ENCODE data around the gene PPP2R2C. TPM values are rescaled to one million over a fixed set of nuclear protein-coding genes. Genes with fewer than 3 reads are reported as not detected.

PPP2R2C gene
- polyA plus RNA-seq, 4 donors, result 0.16 to 2.3 (median 0.81) TPM; not detected in 1

DNA sequence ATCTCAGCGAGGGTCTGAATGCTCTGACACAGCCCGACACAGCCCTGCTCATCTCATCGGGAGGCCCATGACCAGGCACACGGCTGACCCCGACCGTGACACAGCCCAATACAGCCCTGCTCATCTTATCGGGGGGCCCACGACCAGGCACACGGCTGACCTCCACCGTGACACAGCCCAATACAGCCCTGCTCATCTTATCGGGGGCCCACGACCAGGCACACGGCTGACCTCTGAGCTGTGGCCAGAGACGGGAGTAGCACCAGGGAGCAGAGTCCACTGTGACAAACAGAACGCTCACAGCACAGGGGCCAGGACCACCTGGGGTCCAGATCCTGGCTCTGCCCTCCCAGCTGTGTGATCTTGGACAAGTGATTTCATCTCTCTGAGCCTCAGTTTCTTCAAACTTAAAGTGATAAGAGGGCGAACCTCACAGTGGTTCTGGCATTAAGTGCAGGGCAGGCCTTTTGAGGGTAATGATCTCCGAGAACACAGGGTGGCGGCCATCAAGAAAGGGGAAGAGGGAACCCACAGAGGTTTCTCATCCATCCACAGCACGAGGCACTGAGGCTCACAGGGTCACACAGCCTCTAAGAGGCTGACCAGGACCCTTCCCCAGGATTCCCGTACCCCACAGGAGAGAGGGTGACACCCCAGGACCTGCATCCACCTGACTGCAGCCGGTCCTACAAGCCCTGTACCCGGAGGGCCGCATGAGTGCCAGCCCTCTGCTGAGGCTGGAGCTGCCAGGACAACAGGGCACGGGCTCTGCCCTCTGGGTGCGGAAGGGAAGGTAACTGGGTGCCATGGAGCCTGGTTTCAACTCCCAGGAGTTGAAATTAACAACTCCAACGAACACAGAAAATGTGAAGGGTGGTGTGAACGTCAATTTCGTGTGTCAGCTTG lies 142.7 kb downstream of the PPP2R2C start:
- H3K27me3 ChIP-seq (ENCODE audit: control insufficient read depth in 3 of 3, insufficient read depth in 3 of 3, low read length in 3 of 3), result peaks cover 0 to 4% (median 0%) of the 10 kb centered on the region in 3 donors
- DNase-seq (no peak), FAIRE-seq (no peak)
- H3K9me3 ChIP-seq (ENCODE audit: control insufficient read depth in 2 of 2, insufficient read depth in 1 of 2, low read depth in 1 of 2, low read length in 1 of 2), result peaks cover 0 to 10% of the 10 kb centered on the region in 2 donors
- no peaks in the 10 kb centered on the region for H3K36me3 ChIP-seq (ENCODE audit: control insufficient read depth in 3 of 3, insufficient read depth in 2 of 3, low read depth in 1 of 3, low read length in 3 of 3)
- H3K4me3 ChIP-seq (ENCODE audit: low read depth in 1 of 3, low read length in 3 of 3), result no peak overlapping the region
- WGBS, 3 donors, result 55 to 73% (median 58%) methylated on average over 28 of the region's 28 CpGs
- H3K27ac ChIP-seq (ENCODE audit: low read depth in 1 of 3, low read length in 2 of 3), result no peak overlapping the region
- H3K4me1 ChIP-seq (ENCODE audit: control insufficient read depth in 3 of 3, insufficient read depth in 2 of 3, low read depth in 1 of 3, low read length in 2 of 3), result no peaks in the 10 kb centered on the region

DNA sequence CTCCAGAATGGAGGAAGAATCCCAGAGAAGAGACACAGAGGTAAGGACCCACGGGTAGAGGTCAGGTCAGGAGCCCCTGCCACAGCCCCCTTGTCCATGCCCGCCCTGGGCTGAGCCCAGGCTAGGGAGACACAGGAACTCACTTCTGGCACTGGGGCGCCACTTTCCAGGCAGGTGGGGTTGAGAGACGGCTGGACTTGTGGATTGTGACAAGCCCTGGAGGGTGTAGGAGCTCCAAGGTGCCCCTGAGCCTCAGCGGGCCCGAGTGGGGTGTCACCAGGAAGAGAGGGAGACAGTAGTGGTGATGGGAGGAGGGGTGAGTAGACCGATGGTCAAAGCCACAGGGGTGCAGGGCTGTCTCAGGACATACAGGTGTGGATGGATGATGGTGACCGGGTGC lies 143.9 kb downstream of the PPP2R2C start:
- Histone ChIP-seq H3K9me3 (ENCODE audit: control insufficient read depth in 2 of 2, insufficient read depth in 1 of 2, low read depth in 1 of 2, low read length in 1 of 2) (peaks cover 0 to 5% of the 10 kb centered on the region in 2 donors), H3K27ac (ENCODE audit: low read depth in 1 of 3, low read length in 2 of 3) (no peak overlapping the region), H3K4me1 (ENCODE audit: control insufficient read depth in 3 of 3, insufficient read depth in 2 of 3, low read depth in 1 of 3, low read length in 2 of 3) (no peaks in the 10 kb centered on the region), H3K27me3 (ENCODE audit: control insufficient read depth in 3 of 3, insufficient read depth in 3 of 3, low read length in 3 of 3) (no peaks in the 10 kb centered on the region), H3K4me3 (ENCODE audit: low read depth in 1 of 3, low read length in 3 of 3) (no peak overlapping the region), H3K36me3 (ENCODE audit: control insufficient read depth in 3 of 3, insufficient read depth in 2 of 3, low read depth in 1 of 3, low read length in 3 of 3) (no peaks in the 10 kb centered on the region)
- FAIRE-seq (no peak), DNase-seq (no peak)
- WGBS, 3 donors, result 51 to 71% (median 51%) methylated on average over 8 of the region's 8 CpGs

DNA sequence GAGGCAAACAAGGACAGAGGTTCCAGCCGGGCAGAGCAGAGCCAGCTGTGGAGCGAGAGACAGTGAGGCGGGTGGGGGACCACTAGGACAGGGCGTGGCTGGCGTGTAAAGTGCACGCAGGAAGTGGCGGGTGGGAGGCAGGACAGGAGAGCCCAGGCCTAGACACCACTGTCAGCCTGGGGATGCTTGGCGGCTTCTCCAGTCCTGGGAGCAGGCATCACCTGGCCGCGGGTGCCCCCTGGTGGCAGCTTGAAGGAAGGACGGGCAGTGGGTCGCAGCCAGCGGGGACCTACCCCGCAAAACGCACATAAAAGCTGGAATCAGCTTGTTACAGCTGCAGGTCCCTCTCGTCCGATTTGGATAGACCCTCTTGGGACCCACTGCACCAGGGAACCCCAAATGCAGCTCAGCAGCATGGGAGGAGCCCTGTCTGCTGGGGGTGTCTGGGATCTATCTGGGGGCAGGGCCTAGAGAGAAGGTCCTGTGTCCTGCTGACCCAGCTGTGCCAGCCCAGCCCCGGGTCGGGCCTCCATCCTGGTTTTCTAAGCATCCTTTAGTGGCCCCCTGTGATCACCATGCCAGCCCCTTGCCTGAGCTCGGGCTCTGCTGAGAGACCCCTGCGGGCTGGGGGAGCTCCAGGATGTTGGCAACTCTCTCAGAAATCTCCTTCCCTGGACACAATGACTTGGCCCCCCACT lies 145.0 kb downstream of the PPP2R2C start:
- no peaks in the 10 kb centered on the region for H3K27me3 ChIP-seq (ENCODE audit: control insufficient read depth in 3 of 3, insufficient read depth in 3 of 3, low read length in 3 of 3)
- H3K4me1 ChIP-seq (ENCODE audit: control insufficient read depth in 3 of 3, insufficient read depth in 2 of 3, low read depth in 1 of 3, low read length in 2 of 3), result no peaks in the 10 kb centered on the region
- no peak overlapping the region for H3K4me3 ChIP-seq (ENCODE audit: low read depth in 1 of 3, low read length in 3 of 3)
- H3K27ac ChIP-seq (ENCODE audit: low read depth in 1 of 3, low read length in 2 of 3), result no peak overlapping the region
- no peaks in the 10 kb centered on the region for H3K36me3 ChIP-seq (ENCODE audit: control insufficient read depth in 3 of 3, insufficient read depth in 2 of 3, low read depth in 1 of 3, low read length in 3 of 3)
- FAIRE-seq (no peak), DNase-seq (peak; percentile 76 to 79)
- peaks cover 0 to 5% of the 10 kb centered on the region in 2 donors for H3K9me3 ChIP-seq (ENCODE audit: control insufficient read depth in 2 of 2, insufficient read depth in 1 of 2, low read depth in 1 of 2, low read length in 1 of 2)
- WGBS, 3 donors, result 11 to 14% (median 12%) methylated on average over 21 of the region's 21 CpGs

DNA sequence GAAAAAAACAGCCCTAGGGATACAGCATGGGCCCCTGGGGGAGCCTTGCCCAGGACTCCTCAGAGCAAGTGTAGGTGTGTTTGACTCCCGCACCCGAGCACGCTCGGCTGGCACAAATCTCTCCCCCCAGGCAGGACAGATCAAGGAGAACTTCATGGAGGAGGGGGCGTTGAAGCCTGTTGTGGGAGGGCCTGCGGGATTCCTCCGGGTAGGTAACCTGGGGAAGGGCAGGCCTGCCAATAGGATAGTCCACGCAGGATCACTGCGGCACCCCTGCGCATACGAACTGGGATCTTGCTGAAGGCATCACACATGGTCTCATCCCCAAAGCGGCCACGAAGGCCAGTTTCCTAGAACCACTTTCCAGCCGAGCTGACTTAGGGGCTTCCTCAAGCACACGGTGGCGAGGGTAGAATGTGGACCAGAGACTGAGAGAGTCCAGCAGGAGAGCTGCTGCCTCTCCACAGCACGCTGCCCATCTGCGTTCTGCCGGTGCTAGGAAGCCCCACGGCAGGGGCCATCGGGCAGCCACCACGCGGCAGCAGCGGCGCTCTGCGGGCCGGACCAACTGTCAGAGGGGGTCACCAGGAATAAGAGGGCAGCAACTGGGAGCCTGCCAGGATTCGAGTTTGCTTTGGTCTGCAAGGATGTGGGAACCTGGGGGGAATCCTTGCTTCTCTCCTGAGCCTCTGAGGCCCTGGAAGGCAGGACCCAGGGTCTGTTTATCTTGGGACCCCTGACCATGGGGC lies 145.9 kb downstream of the PPP2R2C start:
- no peak for FAIRE-seq

DNA sequence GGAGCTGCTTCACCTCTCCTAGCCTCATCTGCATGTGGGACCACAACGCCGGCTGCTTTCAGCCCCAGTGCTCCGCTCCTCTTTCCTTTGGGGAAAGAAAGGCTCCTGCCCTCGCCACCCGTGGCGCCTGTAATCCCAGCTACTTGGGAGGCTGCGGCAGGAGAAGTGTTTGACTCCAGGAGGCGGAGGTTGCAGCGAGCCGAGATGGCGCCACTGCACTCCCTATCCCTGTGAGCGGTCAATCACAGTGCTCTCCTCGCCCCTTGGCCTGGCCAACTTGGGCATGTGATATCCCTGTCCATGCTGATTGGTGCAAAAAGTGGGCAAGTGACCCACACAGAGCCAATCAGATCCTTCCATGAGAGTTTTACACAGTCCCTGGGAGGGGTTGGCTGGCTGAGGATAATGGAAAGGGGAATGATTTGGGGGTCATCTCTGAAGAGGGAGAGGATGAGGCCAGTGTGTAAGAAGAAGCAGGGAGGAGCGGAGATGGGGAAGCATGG lies 146.6 kb downstream of the PPP2R2C start:
- H3K27me3 ChIP-seq (ENCODE audit: control insufficient read depth in 3 of 3, insufficient read depth in 3 of 3, low read length in 3 of 3), result peaks cover 0 to 2% (median 0%) of the 10 kb centered on the region in 3 donors
- no peaks in the 10 kb centered on the region for H3K36me3 ChIP-seq (ENCODE audit: control insufficient read depth in 3 of 3, insufficient read depth in 2 of 3, low read depth in 1 of 3, low read length in 3 of 3)
- no peak overlapping the region for H3K4me3 ChIP-seq (ENCODE audit: low read depth in 1 of 3, low read length in 3 of 3)
- no peak overlapping the region for H3K27ac ChIP-seq (ENCODE audit: low read depth in 1 of 3, low read length in 2 of 3)
- no peaks in the 10 kb centered on the region for H3K4me1 ChIP-seq (ENCODE audit: control insufficient read depth in 3 of 3, insufficient read depth in 2 of 3, low read depth in 1 of 3, low read length in 2 of 3)
- DNase-seq (no peak), FAIRE-seq (no peak)
- WGBS, 3 donors, result 87 to 91% (median 90%) methylated on average over 14 of the region's 14 CpGs
- H3K9me3 ChIP-seq (ENCODE audit: control insufficient read depth in 2 of 2, insufficient read depth in 1 of 2, low read depth in 1 of 2, low read length in 1 of 2), result no peaks in the 10 kb centered on the region

More for the DNA sequence above, 145.9 kb downstream of the PPP2R2C start:
- H3K36me3 ChIP-seq (ENCODE audit: control insufficient read depth in 3 of 3, insufficient read depth in 2 of 3, low read depth in 1 of 3, low read length in 3 of 3), result no peaks in the 10 kb centered on the region
- no peaks in the 10 kb centered on the region for H3K4me1 ChIP-seq (ENCODE audit: control insufficient read depth in 3 of 3, insufficient read depth in 2 of 3, low read depth in 1 of 3, low read length in 2 of 3)
- 89 to 92% (median 89%) methylated on average over 27 to 28 of the region's 28 CpGs for WGBS, 3 donors
- peaks cover 0 to 2% (median 0%) of the 10 kb centered on the region in 3 donors for H3K27me3 ChIP-seq (ENCODE audit: control insufficient read depth in 3 of 3, insufficient read depth in 3 of 3, low read length in 3 of 3)
- DNase-seq, result no peak
- no peak overlapping the region for H3K4me3 ChIP-seq (ENCODE audit: low read depth in 1 of 3, low read length in 3 of 3)
- H3K9me3 ChIP-seq (ENCODE audit: control insufficient read depth in 2 of 2, insufficient read depth in 1 of 2, low read depth in 1 of 2, low read length in 1 of 2), result peaks cover 0 to 3% of the 10 kb centered on the region in 2 donors
- no peak overlapping the region for H3K27ac ChIP-seq (ENCODE audit: low read depth in 1 of 3, low read length in 2 of 3)

DNA sequence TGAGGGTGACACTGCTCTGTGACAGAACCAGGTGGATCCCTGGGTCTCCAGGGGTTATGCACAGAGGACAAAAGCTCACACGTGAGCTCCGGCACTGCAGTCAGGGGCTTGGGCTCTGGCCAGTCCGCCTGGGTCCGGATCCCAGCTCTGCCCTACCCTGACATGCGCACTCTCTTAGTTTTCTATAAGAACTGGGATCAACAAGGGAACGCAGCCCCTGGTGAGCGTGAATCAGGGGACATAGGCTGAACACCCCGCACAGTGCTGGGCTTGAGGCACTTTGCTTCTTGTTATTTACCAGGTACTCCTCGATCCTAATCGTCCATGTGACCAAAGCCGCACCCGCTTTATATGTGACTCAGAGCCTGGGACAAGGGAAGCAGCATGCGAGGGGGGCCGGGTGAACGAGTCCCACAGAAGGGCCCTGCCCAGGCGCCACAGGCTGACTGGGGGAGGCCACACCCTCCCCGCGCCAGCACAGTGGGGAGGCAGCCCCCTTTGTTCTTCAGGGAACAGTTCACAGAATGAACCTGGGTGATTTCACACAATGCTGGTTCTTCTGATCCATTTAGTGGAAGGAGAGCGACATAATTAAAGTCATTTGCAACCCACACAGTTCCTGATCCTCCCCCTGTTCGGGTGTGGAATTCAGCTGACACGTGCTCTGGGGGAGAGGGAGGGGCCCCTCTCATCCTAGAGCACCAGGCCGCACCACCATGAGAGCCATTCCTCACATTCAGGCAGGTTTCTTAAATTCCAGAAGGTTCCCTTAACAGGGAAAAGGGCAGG lies 147.2 kb downstream of the PPP2R2C start:
- peak; percentile 79 to 86 for DNase-seq
- peak overlapping the region in 1 of 3 donors; percentile 33 for H3K27ac ChIP-seq (ENCODE audit: low read depth in 1 of 3, low read length in 2 of 3)
- WGBS, 3 donors, result 10 to 34% (median 23%) methylated on average over 22 of the region's 22 CpGs
- peaks cover 0 to 2% (median 0%) of the 10 kb centered on the region in 3 donors for H3K27me3 ChIP-seq (ENCODE audit: control insufficient read depth in 3 of 3, insufficient read depth in 3 of 3, low read length in 3 of 3)
- FAIRE-seq, result no peak
- peaks cover 0 to 2% of the 10 kb centered on the region in 2 donors for H3K9me3 ChIP-seq (ENCODE audit: control insufficient read depth in 2 of 2, insufficient read depth in 1 of 2, low read depth in 1 of 2, low read length in 1 of 2)
- no peak overlapping the region for H3K4me3 ChIP-seq (ENCODE audit: low read depth in 1 of 3, low read length in 3 of 3)
- no peaks in the 10 kb centered on the region for H3K4me1 ChIP-seq (ENCODE audit: control insufficient read depth in 3 of 3, insufficient read depth in 2 of 3, low read depth in 1 of 3, low read length in 2 of 3)
- H3K36me3 ChIP-seq (ENCODE audit: control insufficient read depth in 3 of 3, insufficient read depth in 2 of 3, low read depth in 1 of 3, low read length in 3 of 3), result no peaks in the 10 kb centered on the region

DNA sequence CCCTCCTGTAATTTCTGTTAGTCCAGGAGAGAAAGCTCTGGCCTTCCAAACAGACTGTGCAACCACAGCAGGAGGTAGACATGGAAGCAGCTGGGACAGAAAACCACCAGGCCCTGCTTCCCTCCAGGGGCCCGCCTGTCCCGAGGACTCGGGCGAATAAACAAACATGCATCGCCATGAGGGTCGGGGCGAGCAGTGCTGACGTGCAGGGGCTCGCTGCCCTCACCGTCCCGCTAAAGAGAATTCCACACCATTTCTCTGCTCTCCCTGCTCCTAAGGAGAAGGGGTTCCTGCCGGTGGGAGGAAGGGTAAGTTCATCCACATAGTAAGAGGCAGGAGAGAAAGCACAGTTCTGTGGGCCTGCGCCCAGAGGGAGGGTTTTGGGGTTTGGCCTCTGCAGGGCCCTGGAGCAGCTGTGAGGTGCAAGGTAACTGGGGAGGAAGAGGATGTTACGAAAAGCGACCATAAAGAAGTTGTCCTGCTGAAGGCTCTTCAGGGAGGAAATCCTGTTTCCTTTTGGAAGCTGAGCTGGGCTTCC lies 147.9 kb downstream of the PPP2R2C start:
- FAIRE-seq (no peak), DNase-seq (no peak)
- peaks cover 0 to 3% of the 10 kb centered on the region in 2 donors for H3K9me3 ChIP-seq (ENCODE audit: control insufficient read depth in 2 of 2, insufficient read depth in 1 of 2, low read depth in 1 of 2, low read length in 1 of 2)
- peak overlapping the region in 1 of 3 donors; percentile 33 for H3K27ac ChIP-seq (ENCODE audit: low read depth in 1 of 3, low read length in 2 of 3)
- no peak overlapping the region for H3K4me3 ChIP-seq (ENCODE audit: low read depth in 1 of 3, low read length in 3 of 3)
- peaks cover 0 to 2% (median 0%) of the 10 kb centered on the region in 3 donors for H3K27me3 ChIP-seq (ENCODE audit: control insufficient read depth in 3 of 3, insufficient read depth in 3 of 3, low read length in 3 of 3)
- 49 to 81% (median 69%) methylated on average over 15 of the region's 15 CpGs for WGBS, 3 donors
- no peaks in the 10 kb centered on the region for H3K36me3 ChIP-seq (ENCODE audit: control insufficient read depth in 3 of 3, insufficient read depth in 2 of 3, low read depth in 1 of 3, low read length in 3 of 3)
- no peaks in the 10 kb centered on the region for H3K4me1 ChIP-seq (ENCODE audit: control insufficient read depth in 3 of 3, insufficient read depth in 2 of 3, low read depth in 1 of 3, low read length in 2 of 3)
